Upper lobe of left lung (tissue), 6 donors: ENCODE measurements around the gene SECISBP2L. TPM values are rescaled to one million over a fixed set of nuclear protein-coding genes. Genes with fewer than 3 reads are reported as not detected.

Experiments
- ATAC-seq, 2 donors: fragments of 200-7000 bp; cut with Tn5 transposase; one replicate each; pipeline ENCODE4 v1.9.1; 2022; ENCODE audit warnings: mild to moderate bottlenecking in 2 of 2, moderate library complexity in 2 of 2; ENCODE audit not compliant: low FRiP score in 2 of 2
- DNase-seq, 2 donors: peaks; one replicate each; pipeline ENCODE4 v3.0.0-alpha.2; 2019 to 2020
- H3K27ac ChIP-seq, 4 donors: fragments of 200-600 bp; sonication (generic); one replicate each; pipeline ENCODE4 v1.5.1; 2016 to 2019
- H3K27me3 ChIP-seq, 4 donors: fragments of 200-600 bp; sonication (generic); one replicate each; pipeline ENCODE4 v1.5.1; 2017 to 2019
- H3K36me3 ChIP-seq, 4 donors: fragments of 200-600 bp; sonication (generic); one replicate each; pipeline ENCODE4 v1.5.1; 2016 to 2019
- H3K4me1 ChIP-seq, 4 donors: fragments of 200-600 bp; sonication (generic); one replicate each; pipeline ENCODE4 v1.5.1; 2018 to 2019
- H3K4me3 ChIP-seq, 4 donors: fragments of 200-600 bp; sonication (generic); one replicate each; pipeline ENCODE4 v1.5.1; 2017 to 2019; ENCODE audit warnings: mild to moderate bottlenecking in 2 of 4, moderate library complexity in 1 of 4
- H3K9me3 ChIP-seq, 4 donors: fragments of 200-600 bp; sonication (generic); one replicate each; pipeline ENCODE4 v1.5.1; 2018 to 2019
- CTCF ChIP-seq, 6 experiments: fragments of 450-650 bp in 4 of 6; fragments of 200-600 bp in 2 of 6; sonication (generic) in 2 of 6; IDR thresholded peaks; one replicate each; pipeline ENCODE4 v1.5.1; 2016 to 2019; ENCODE audit warnings: antibody characterized with exemption in 6 of 6
- EP300 ChIP-seq, 4 donors: sonication (generic); formaldehyde crosslinking; IDR thresholded peaks; one replicate each; pipeline ENCODE4 v1.5.1; 2017; ENCODE audit warnings: antibody characterized with exemption in 4 of 4, control low read depth in 2 of 4
- POLR2A ChIP-seq, 4 donors: fragments of 450-650 bp; IDR thresholded peaks; one replicate each; pipeline ENCODE4 v1.5.1; 2016 to 2017; ENCODE audit warnings: antibody characterized with exemption in 4 of 4, mild to moderate bottlenecking in 2 of 4
- POLR2AphosphoS5 ChIP-seq, 2 donors: sonication (generic); formaldehyde crosslinking; IDR thresholded peaks; one replicate each; pipeline ENCODE4 v1.5.1; 2017; ENCODE audit warnings: antibody characterized with exemption in 2 of 2
- WGBS, 2 donors: methylation state at CpG; one replicate each; pipeline ENCODE4 v1.1.5; 2017 to 2018; 5-methylcytosine and 5-hydroxymethylcytosine counted together
- total RNA-seq, 6 donors: library from RNA; depleted of rRNA in 4 of 6; stranded (reverse); fragments of >200 nt in 4 of 6; gene quantifications; one replicate each; pipeline versions ENCODE4 v1.1.0 to v1.2.1, GENCODE V29; 2016 to 2021
- donor health status: DM: no; HTN: no; CAD: no; lungs with moderate emphysema.
- donor health status: DM: no; HTN: yes; CAD: no; lungs with severe emphysema.

Gene SECISBP2L
- total RNA-seq, 6 donors from 2014 or later = 71.4 to 286 (median 155) TPM

GRCh38 chr15:49015896-49016295, 30.4 kb downstream of the SECISBP2L start:
- Histone ChIP-seq H3K9me3 (no peaks in the 10 kb centered on the region), H3K4me1 (no peaks in the 10 kb centered on the region), H3K27me3 (no peaks in the 10 kb centered on the region), H3K27ac (no peak overlapping the region), H3K4me3 (no peak overlapping the region), H3K36me3 (peaks cover 27 to 77% (median 42%) of the 10 kb centered on the region in 4 donors)
- TF ChIP-seq CTCF (IDR thresholded peaks at IDR 0.05) (no peak), POLR2AphosphoS5 (IDR thresholded peaks at IDR 0.05) (no peak), EP300 (IDR thresholded peaks at IDR 0.05) (no peak), POLR2A (IDR thresholded peaks at IDR 0.05) (no peak)
- ATAC-seq (no peak), DNase-seq (no peak)
- WGBS, 2 donors = 72 to 82% methylated on average over 2 of the region's 2 CpGs

- TF ChIP-seq EP300 (IDR thresholded peaks at IDR 0.05) (no peak), POLR2AphosphoS5 (IDR thresholded peaks at IDR 0.05) (no peak), POLR2A (IDR thresholded peaks at IDR 0.05) (no peak), CTCF (IDR thresholded peaks at IDR 0.05) (no peak)
- H3K4me1 ChIP-seq = no peaks in the 10 kb centered on the region
- no peak overlapping the region for H3K27ac ChIP-seq
- ATAC-seq = no peak
- no peaks in the 10 kb centered on the region for H3K9me3 ChIP-seq
- no peak overlapping the region for H3K4me3 ChIP-seq
- 85 to 89% methylated on average over 2 of the region's 2 CpGs for WGBS, 2 donors
- H3K36me3 ChIP-seq = peaks cover 23 to 69% (median 52%) of the 10 kb centered on the region in 4 donors
- no peak for DNase-seq
- H3K27me3 ChIP-seq = no peaks in the 10 kb centered on the region
Observed at GRCh38 chr15:48999314-48999713, 46.9 kb downstream of the SECISBP2L start.

GRCh38 chr15:48996276-48996675, 50.0 kb downstream of the SECISBP2L start:
- H3K27me3 ChIP-seq = no peaks in the 10 kb centered on the region
- TF ChIP-seq POLR2A (IDR thresholded peaks at IDR 0.05) (no peak), POLR2AphosphoS5 (IDR thresholded peaks at IDR 0.05) (no peak)
- no peak overlapping the region for H3K27ac ChIP-seq
- no peak for DNase-seq
- no peaks in the 10 kb centered on the region for H3K9me3 ChIP-seq
- WGBS, 2 donors = 93 to 94% methylated on average over 2 of the region's 2 CpGs
- H3K4me3 ChIP-seq = no peak overlapping the region
- no peak for ATAC-seq
- no peaks in the 10 kb centered on the region for H3K4me1 ChIP-seq
- H3K36me3 ChIP-seq = peaks cover 31 to 93% (median 69%) of the 10 kb centered on the region in 4 donors

GRCh38 chr15:48993380-48993779, 52.9 kb downstream of the SECISBP2L start:
- Histone ChIP-seq H3K36me3 (peaks cover 29 to 86% (median 51%) of the 10 kb centered on the region in 4 donors), H3K27ac (no peak overlapping the region), H3K9me3 (no peaks in the 10 kb centered on the region), H3K27me3 (no peaks in the 10 kb centered on the region), H3K4me1 (no peaks in the 10 kb centered on the region), H3K4me3 (no peak overlapping the region)
- TF ChIP-seq EP300 (IDR thresholded peaks at IDR 0.05) (no peak), POLR2A (IDR thresholded peaks at IDR 0.05) (no peak), POLR2AphosphoS5 (IDR thresholded peaks at IDR 0.05) (no peak)
- DNase-seq = no peak
- ATAC-seq = no peak

GRCh38 chr15:48992545-48992944, 53.7 kb downstream of the SECISBP2L start:
- H3K9me3 ChIP-seq = no peaks in the 10 kb centered on the region
- no peak overlapping the region for H3K4me3 ChIP-seq
- 93 to 100% methylated on average over 1 of the region's 1 CpG for WGBS, 2 donors
- DNase-seq (no peak), ATAC-seq (no peak)
- no peaks in the 10 kb centered on the region for H3K4me1 ChIP-seq
- TF ChIP-seq EP300 (IDR thresholded peaks at IDR 0.05) = no peak
- no peak for TF ChIP-seq POLR2A (IDR thresholded peaks at IDR 0.05)
- no peak for TF ChIP-seq POLR2AphosphoS5 (IDR thresholded peaks at IDR 0.05)
- no peak for TF ChIP-seq CTCF (IDR thresholded peaks at IDR 0.05)
- H3K27me3 ChIP-seq = no peaks in the 10 kb centered on the region
- no peak overlapping the region for H3K27ac ChIP-seq
- peaks cover 26 to 82% (median 46%) of the 10 kb centered on the region in 4 donors for H3K36me3 ChIP-seq

- H3K4me1 ChIP-seq = no peaks in the 10 kb centered on the region
- DNase-seq (peak in 1 of 2 donors; percentile 9), ATAC-seq (peak in 1 of 2 donors; percentile 43)
- H3K9me3 ChIP-seq = no peaks in the 10 kb centered on the region
- H3K27ac ChIP-seq = no peak overlapping the region
- H3K4me3 ChIP-seq = no peak overlapping the region
- no peaks in the 10 kb centered on the region for H3K27me3 ChIP-seq
- WGBS, 2 donors = 93 to 95% methylated on average over 6 of the region's 6 CpGs
- peaks cover 21 to 77% (median 42%) of the 10 kb centered on the region in 4 donors for H3K36me3 ChIP-seq
- TF ChIP-seq POLR2AphosphoS5 (IDR thresholded peaks at IDR 0.05) (no peak), CTCF (IDR thresholded peaks at IDR 0.05) (no peak), POLR2A (IDR thresholded peaks at IDR 0.05) (no peak), EP300 (IDR thresholded peaks at IDR 0.05) (no peak)
Observed at GRCh38 chr15:48992096-48992495, 54.1 kb downstream of the SECISBP2L start.
